Measurements from ENCODE around the gene SETMAR.

SETMAR gene

GRCh38 chr3:4351164-4351855 is 48.1 kb downstream of the SETMAR start:
- peak; percentile 3 for DNase-seq (ENCODE audit: low read depth)

GRCh38 chr3:4351872-4352271 is 48.7 kb downstream of the SETMAR start:
- DNase-seq (ENCODE audit: low read depth) = no peak

GRCh38 chr3:4355401-4356219 is 52.4 kb downstream of the SETMAR start:
- no peak for DNase-seq (ENCODE audit: low read depth)

GRCh38 chr3:4356220-4356540 is 53.0 kb downstream of the SETMAR start:
- DNase-seq (ENCODE audit: low read depth) = no peak

GRCh38 chr3:4356546-4357410 is 53.6 kb downstream of the SETMAR start:
- DNase-seq (ENCODE audit: low read depth) = no peak

GRCh38 chr3:4358273-4358672 is 55.1 kb downstream of the SETMAR start:
- DNase-seq (ENCODE audit: low read depth) = no peak

- DNase-seq (ENCODE audit: low read depth) = no peak
Observed at GRCh38 chr3:4359805-4360502, 56.8 kb downstream of the SETMAR start.

GRCh38 chr3:4360817-4361216 is 57.6 kb downstream of the SETMAR start:
- DNase-seq (ENCODE audit: low read depth) = no peak

- no peak for DNase-seq (ENCODE audit: low read depth)
Observed at GRCh38 chr3:4362523-4362922, 59.4 kb downstream of the SETMAR start.
